Osteocyte (in vitro differentiated cells): Measurements from ENCODE around the gene ASCL2. TPM values are rescaled to one million over a fixed set of nuclear protein-coding genes. Genes with fewer than 3 reads are reported as not detected.

Source experiments
- DNase-seq: peaks from one replicate; pipeline ENCODE4 v3.0.0; 2021; ENCODE audit warnings: mixed read lengths; ENCODE audit not compliant: unreplicated experiment; ENCODE audit errors: extremely low spot score
- H3K27ac Mint-ChIP-seq: one replicate; pipeline ENCODE4 v1.8.0; 2021; ENCODE audit warnings: mild to moderate bottlenecking, mixed read lengths; ENCODE audit not compliant: unreplicated experiment
- H3K27me3 Mint-ChIP-seq: one replicate; pipeline ENCODE4 v1.8.0; 2021; ENCODE audit warnings: mixed read lengths; ENCODE audit not compliant: unreplicated experiment
- H3K36me3 Mint-ChIP-seq: one replicate; pipeline ENCODE4 v1.8.0; 2021; ENCODE audit warnings: mixed read lengths; ENCODE audit not compliant: unreplicated experiment
- H3K4me1 Mint-ChIP-seq: one replicate; pipeline ENCODE4 v1.8.0; 2021; ENCODE audit warnings: mixed read lengths; ENCODE audit not compliant: unreplicated experiment
- H3K4me3 Mint-ChIP-seq: one replicate; pipeline ENCODE4 v1.8.0; 2021; ENCODE audit warnings: mild to moderate bottlenecking, moderate library complexity, mixed read lengths; ENCODE audit not compliant: unreplicated experiment
- H3K9me3 Mint-ChIP-seq: one replicate; pipeline ENCODE4 v1.8.0; 2021; ENCODE audit warnings: mixed read lengths; ENCODE audit not compliant: unreplicated experiment
- total RNA-seq: library from RNA; stranded (reverse); gene quantifications from 2 replicates; pipeline ENCODE4 v1.2.1, GENCODE V29; 2021
- TF ChIP-seq, protein P1 (sequence below): fragments of 200-600 bp; sonication (generic); IDR thresholded peaks from 2 replicates; pipeline ENCODE4 v1.5.0; 2021; ENCODE audit warnings: antibody characterized with exemption, mild to moderate bottlenecking, moderate library complexity

Gene ASCL2
- total RNA-seq, 1 donor from 2014 or later, result not detected

GRCh38 chr11:2265396-2265795 is 5.0 kb downstream of the ASCL2 start:
- H3K27ac Mint-ChIP-seq, result no peak overlapping the region
- peaks cover 33% of the 10 kb centered on the region for H3K27me3 Mint-ChIP-seq
- TF ChIP-seq, protein P1, sequence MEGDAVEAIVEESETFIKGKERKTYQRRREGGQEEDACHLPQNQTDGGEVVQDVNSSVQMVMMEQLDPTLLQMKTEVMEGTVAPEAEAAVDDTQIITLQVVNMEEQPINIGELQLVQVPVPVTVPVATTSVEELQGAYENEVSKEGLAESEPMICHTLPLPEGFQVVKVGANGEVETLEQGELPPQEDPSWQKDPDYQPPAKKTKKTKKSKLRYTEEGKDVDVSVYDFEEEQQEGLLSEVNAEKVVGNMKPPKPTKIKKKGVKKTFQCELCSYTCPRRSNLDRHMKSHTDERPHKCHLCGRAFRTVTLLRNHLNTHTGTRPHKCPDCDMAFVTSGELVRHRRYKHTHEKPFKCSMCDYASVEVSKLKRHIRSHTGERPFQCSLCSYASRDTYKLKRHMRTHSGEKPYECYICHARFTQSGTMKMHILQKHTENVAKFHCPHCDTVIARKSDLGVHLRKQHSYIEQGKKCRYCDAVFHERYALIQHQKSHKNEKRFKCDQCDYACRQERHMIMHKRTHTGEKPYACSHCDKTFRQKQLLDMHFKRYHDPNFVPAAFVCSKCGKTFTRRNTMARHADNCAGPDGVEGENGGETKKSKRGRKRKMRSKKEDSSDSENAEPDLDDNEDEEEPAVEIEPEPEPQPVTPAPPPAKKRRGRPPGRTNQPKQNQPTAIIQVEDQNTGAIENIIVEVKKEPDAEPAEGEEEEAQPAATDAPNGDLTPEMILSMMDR, result no peak
- no peaks in the 10 kb centered on the region for H3K36me3 Mint-ChIP-seq
- H3K9me3 Mint-ChIP-seq, result no peaks in the 10 kb centered on the region
- DNase-seq, result no peak
- H3K4me1 Mint-ChIP-seq, result peaks cover 3% of the 10 kb centered on the region
- no peak overlapping the region for H3K4me3 Mint-ChIP-seq

DNA sequence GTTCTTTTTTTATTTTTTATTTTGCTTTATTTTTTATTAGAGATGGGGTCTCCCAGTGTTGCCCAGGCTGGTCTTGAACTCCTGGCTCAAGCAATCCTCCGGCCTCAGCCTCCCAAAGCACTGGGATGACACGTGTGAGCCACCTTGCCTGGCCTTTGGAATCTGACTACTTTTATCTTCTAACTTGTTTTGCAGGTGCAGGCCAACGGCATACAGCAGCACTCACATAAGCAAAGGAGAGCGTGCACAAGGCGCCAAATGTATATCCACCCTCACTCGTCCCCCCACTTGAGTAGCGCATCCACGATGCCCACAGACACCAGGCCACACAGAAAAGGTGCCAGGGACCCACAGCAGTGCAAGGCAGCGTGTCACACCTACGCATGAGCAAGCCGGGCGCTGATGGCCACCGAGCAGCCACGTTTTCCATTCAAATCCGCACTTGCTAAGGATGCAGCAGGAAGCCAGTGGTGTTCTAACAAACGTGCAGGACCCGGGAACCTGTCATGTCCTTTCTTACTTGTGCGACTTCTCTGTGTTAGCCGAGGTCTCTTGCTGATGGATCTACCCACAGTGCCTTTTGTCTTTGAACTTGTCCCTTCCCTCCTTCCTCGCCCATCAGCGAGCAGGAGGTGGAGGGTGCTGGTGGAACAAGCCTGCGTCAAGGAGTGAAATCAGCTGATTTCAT is 5.9 kb downstream of the ASCL2 start:
- DNase-seq, result no peak
- no peak overlapping the region for H3K4me3 Mint-ChIP-seq

DNA sequence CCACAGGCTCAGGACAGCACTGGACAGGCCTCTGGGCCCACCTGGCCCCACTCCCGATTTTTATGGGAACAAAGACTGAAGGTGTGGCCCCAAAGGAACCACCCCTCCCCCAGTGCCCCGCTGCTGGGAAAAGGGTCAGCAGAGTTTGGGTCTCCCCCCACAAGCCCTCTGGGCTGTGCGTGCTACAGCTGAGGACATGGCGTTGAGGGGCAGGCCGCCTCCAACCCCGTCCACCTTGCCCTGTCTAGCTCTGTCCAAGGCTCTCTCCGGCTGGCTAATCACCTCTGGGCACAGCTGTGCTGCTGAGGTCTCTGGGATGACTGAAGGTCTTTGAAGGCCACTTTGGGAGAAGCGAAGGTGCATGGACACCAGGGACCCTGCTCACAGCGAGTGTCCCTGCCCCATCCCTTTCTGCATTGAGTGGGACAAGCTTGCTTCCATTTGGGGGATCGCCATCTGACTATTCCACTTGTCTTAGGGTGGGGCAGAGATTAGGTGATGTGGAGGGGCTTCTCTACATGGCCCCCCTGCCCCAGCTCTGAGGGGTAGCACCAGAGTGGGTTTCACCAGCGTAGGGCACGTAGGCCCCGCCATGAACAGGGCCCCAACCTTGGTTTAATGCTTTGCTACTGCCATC is 6.5 kb downstream of the ASCL2 start:
- TF ChIP-seq, protein P1, result no peak
- Mint-ChIP-seq H3K36me3 (no peaks in the 10 kb centered on the region), H3K27ac (no peak overlapping the region), H3K27me3 (peaks cover 32% of the 10 kb centered on the region), H3K4me3 (no peak overlapping the region), H3K4me1 (peaks cover 3% of the 10 kb centered on the region), H3K9me3 (no peaks in the 10 kb centered on the region)
- DNase-seq, result no peak

More for the DNA sequence above, 5.9 kb downstream of the ASCL2 start:
- H3K36me3 Mint-ChIP-seq, result no peaks in the 10 kb centered on the region
- no peaks in the 10 kb centered on the region for H3K9me3 Mint-ChIP-seq
- H3K27ac Mint-ChIP-seq, result no peak overlapping the region
- TF ChIP-seq, protein P1, result no peak
- H3K27me3 Mint-ChIP-seq, result peaks cover 32% of the 10 kb centered on the region
- peaks cover 3% of the 10 kb centered on the region for H3K4me1 Mint-ChIP-seq

DNA sequence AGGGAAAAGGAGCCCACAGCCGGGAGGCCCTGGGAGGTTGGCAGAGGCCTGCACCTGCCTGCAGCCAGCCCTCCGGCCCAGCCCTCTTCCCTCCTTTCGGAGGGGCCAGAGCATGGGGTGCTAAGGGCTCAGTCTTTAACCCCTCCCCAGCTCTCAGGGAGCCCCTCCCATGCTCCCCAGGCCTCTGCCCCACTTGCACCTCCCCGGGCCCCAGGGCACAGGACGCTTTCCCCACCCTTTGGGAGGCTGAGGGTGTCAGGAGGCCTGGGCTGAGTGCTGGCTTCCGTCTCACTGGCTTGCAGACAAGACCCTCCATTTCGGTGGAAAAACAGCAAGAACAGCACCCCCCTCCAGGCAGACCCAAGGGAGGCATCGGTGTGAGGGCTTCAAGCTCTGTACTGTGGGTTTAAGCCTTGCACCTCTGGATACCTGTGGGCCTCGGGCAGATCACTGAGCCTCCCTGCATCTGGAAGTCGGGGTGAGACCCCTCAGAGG is 7.3 kb downstream of the ASCL2 start:
- Mint-ChIP-seq H3K27ac (no peak overlapping the region), H3K36me3 (no peaks in the 10 kb centered on the region), H3K4me1 (no peaks in the 10 kb centered on the region), H3K4me3 (no peak overlapping the region), H3K27me3 (peaks cover 32% of the 10 kb centered on the region), H3K9me3 (no peaks in the 10 kb centered on the region)
- TF ChIP-seq, protein P1, result no peak
- peak; percentile 83 for DNase-seq

- H3K27ac Mint-ChIP-seq, result no peak overlapping the region
- no peaks in the 10 kb centered on the region for H3K9me3 Mint-ChIP-seq
- no peak for DNase-seq
- TF ChIP-seq, protein P1, result no peak
- H3K4me3 Mint-ChIP-seq, result no peak overlapping the region
- H3K27me3 Mint-ChIP-seq, result peaks cover 28% of the 10 kb centered on the region
- no peaks in the 10 kb centered on the region for H3K36me3 Mint-ChIP-seq
- H3K4me1 Mint-ChIP-seq, result no peaks in the 10 kb centered on the region
These were observed 7.9 kb downstream of the ASCL2 start for GRCh38 chr11:2262301-2263070.
